Neural progenitor cell (in vitro differentiated cells): ENCODE results near the gene YIF1B.

ENCODE experiments used
- CTCF ChIP-seq: fragments of 200-600 bp; sonication (generic); IDR thresholded peaks from 2 replicates; pipeline ENCODE4 v1.5.1; 2017; ENCODE audit warnings: antibody characterized with exemption, mild to moderate bottlenecking
- EZH2 ChIP-seq: fragments of 200-600 bp; sonication (generic); IDR thresholded peaks from 2 replicates; pipeline ENCODE4 v1.6.1; 2017; ENCODE audit warnings: antibody characterized with exemption, mild to moderate bottlenecking, moderate library complexity
- EZH2phosphoT487 ChIP-seq: fragments of 200-600 bp; sonication (generic); IDR thresholded peaks from 2 replicates; pipeline ENCODE4 v1.6.1; 2017; ENCODE audit warnings: antibody characterized with exemption

- TF ChIP-seq CTCF (no peak), EZH2 (no peak), EZH2phosphoT487 (no peak)
Measured at GRCh38 chr19:38352611-38353010, 36.9 kb upstream of the YIF1B start.
